T-helper 1 cell treated with Interleukin-12 subunit alpha and Interleukin-12 subunit beta and Interleukin-4 antibody, amounts not matched to agents 30 μg/mL and 1 μg/mL, for 36 hours (primary cell): Measurements from ENCODE around the gene MAEA.

ENCODE experiments used
- H3K27ac Mint-ChIP-seq: one replicate; pipeline ENCODE4 v1.8.0; 2021; ENCODE audit warnings: mild to moderate bottlenecking, mixed read lengths
- H3K27me3 Mint-ChIP-seq: one replicate; pipeline ENCODE4 v1.8.0; 2021; ENCODE audit warnings: low read depth, mixed read lengths
- H3K36me3 Mint-ChIP-seq: one replicate; pipeline ENCODE4 v1.8.0; 2021; ENCODE audit warnings: low read depth, mixed read lengths
- H3K4me1 Mint-ChIP-seq: one replicate; pipeline ENCODE4 v1.8.0; 2021; ENCODE audit warnings: low read depth, mixed read lengths
- H3K4me3 Mint-ChIP-seq: one replicate; pipeline ENCODE4 v1.8.0; 2021; ENCODE audit warnings: mild to moderate bottlenecking, moderate library complexity, mixed read lengths
- H3K9me3 Mint-ChIP-seq: one replicate; pipeline ENCODE4 v1.8.0; 2021; ENCODE audit warnings: mixed read lengths

Gene MAEA

GRCh38 chr4:1347410-1347864 is 57.7 kb downstream of the MAEA start:
- H3K36me3 Mint-ChIP-seq, result peaks cover 6% of the 10 kb centered on the region
- H3K9me3 Mint-ChIP-seq, result no peaks in the 10 kb centered on the region
- H3K4me3 Mint-ChIP-seq, result peak overlapping the region; percentile 88
- H3K27me3 Mint-ChIP-seq, result no peaks in the 10 kb centered on the region
- peaks cover 24% of the 10 kb centered on the region for H3K4me1 Mint-ChIP-seq
- H3K27ac Mint-ChIP-seq, result peak overlapping the region; percentile 93

- Mint-ChIP-seq H3K4me1 (peaks cover 24% of the 10 kb centered on the region), H3K27ac (peak overlapping the region; percentile 93), H3K4me3 (peak overlapping the region; percentile 88), H3K27me3 (no peaks in the 10 kb centered on the region), H3K36me3 (peaks cover 6% of the 10 kb centered on the region), H3K9me3 (no peaks in the 10 kb centered on the region)
Measured at GRCh38 chr4:1348014-1348513, 58.4 kb downstream of the MAEA start.

- no peaks in the 10 kb centered on the region for H3K27me3 Mint-ChIP-seq
- no peaks in the 10 kb centered on the region for H3K9me3 Mint-ChIP-seq
- H3K36me3 Mint-ChIP-seq, result peaks cover 6% of the 10 kb centered on the region
- peak overlapping the region; percentile 63 for H3K27ac Mint-ChIP-seq
- peaks cover 23% of the 10 kb centered on the region for H3K4me1 Mint-ChIP-seq
- peak overlapping the region; percentile 7 for H3K4me3 Mint-ChIP-seq
Measured at GRCh38 chr4:1348746-1349145, 59.1 kb downstream of the MAEA start.

GRCh38 chr4:1349359-1350168 is 59.9 kb downstream of the MAEA start:
- Mint-ChIP-seq H3K9me3 (no peaks in the 10 kb centered on the region), H3K4me1 (peaks cover 20% of the 10 kb centered on the region), H3K36me3 (peaks cover 6% of the 10 kb centered on the region), H3K27ac (no peak overlapping the region), H3K4me3 (peak overlapping the region; percentile 7), H3K27me3 (no peaks in the 10 kb centered on the region)

- peaks cover 6% of the 10 kb centered on the region for H3K36me3 Mint-ChIP-seq
- no peaks in the 10 kb centered on the region for H3K9me3 Mint-ChIP-seq
- no peak overlapping the region for H3K4me3 Mint-ChIP-seq
- no peaks in the 10 kb centered on the region for H3K27me3 Mint-ChIP-seq
- no peak overlapping the region for H3K27ac Mint-ChIP-seq
- H3K4me1 Mint-ChIP-seq, result peaks cover 17% of the 10 kb centered on the region
Measured at GRCh38 chr4:1350169-1350520, 60.5 kb downstream of the MAEA start.

GRCh38 chr4:1351854-1352566 is 62.3 kb downstream of the MAEA start:
- H3K4me1 Mint-ChIP-seq, result peaks cover 13% of the 10 kb centered on the region
- H3K4me3 Mint-ChIP-seq, result no peak overlapping the region
- H3K27ac Mint-ChIP-seq, result peak overlapping the region; percentile 75
- no peaks in the 10 kb centered on the region for H3K9me3 Mint-ChIP-seq
- peaks cover 7% of the 10 kb centered on the region for H3K36me3 Mint-ChIP-seq
- H3K27me3 Mint-ChIP-seq, result no peaks in the 10 kb centered on the region

- Mint-ChIP-seq H3K27me3 (no peaks in the 10 kb centered on the region), H3K36me3 (peaks cover 7% of the 10 kb centered on the region), H3K27ac (no peak overlapping the region), H3K4me3 (no peak overlapping the region), H3K9me3 (no peaks in the 10 kb centered on the region), H3K4me1 (peaks cover 13% of the 10 kb centered on the region)
Measured at GRCh38 chr4:1352567-1352900, 62.8 kb downstream of the MAEA start.

GRCh38 chr4:1353186-1354055 is 63.7 kb downstream of the MAEA start:
- no peaks in the 10 kb centered on the region for H3K27me3 Mint-ChIP-seq
- no peak overlapping the region for H3K4me3 Mint-ChIP-seq
- H3K27ac Mint-ChIP-seq, result no peak overlapping the region
- H3K9me3 Mint-ChIP-seq, result no peaks in the 10 kb centered on the region
- H3K36me3 Mint-ChIP-seq, result peaks cover 7% of the 10 kb centered on the region
- peaks cover 12% of the 10 kb centered on the region for H3K4me1 Mint-ChIP-seq

GRCh38 chr4:1354136-1354982 is 64.7 kb downstream of the MAEA start:
- Mint-ChIP-seq H3K9me3 (no peaks in the 10 kb centered on the region), H3K27ac (no peak overlapping the region), H3K4me3 (no peak overlapping the region), H3K27me3 (no peaks in the 10 kb centered on the region), H3K36me3 (peaks cover 2% of the 10 kb centered on the region), H3K4me1 (peaks cover 4% of the 10 kb centered on the region)

- Mint-ChIP-seq H3K27me3 (no peaks in the 10 kb centered on the region), H3K27ac (no peak overlapping the region), H3K4me3 (no peak overlapping the region), H3K9me3 (no peaks in the 10 kb centered on the region), H3K36me3 (peaks cover 2% of the 10 kb centered on the region), H3K4me1 (peaks cover 4% of the 10 kb centered on the region)
Measured at GRCh38 chr4:1354983-1355275, 65.2 kb downstream of the MAEA start.

- no peak overlapping the region for H3K27ac Mint-ChIP-seq
- H3K9me3 Mint-ChIP-seq, result no peaks in the 10 kb centered on the region
- peaks cover 2% of the 10 kb centered on the region for H3K36me3 Mint-ChIP-seq
- H3K4me1 Mint-ChIP-seq, result peaks cover 4% of the 10 kb centered on the region
- H3K27me3 Mint-ChIP-seq, result no peaks in the 10 kb centered on the region
- no peak overlapping the region for H3K4me3 Mint-ChIP-seq
Measured at GRCh38 chr4:1355378-1355777, 65.7 kb downstream of the MAEA start.

- peaks cover 2% of the 10 kb centered on the region for H3K36me3 Mint-ChIP-seq
- H3K9me3 Mint-ChIP-seq, result no peaks in the 10 kb centered on the region
- no peaks in the 10 kb centered on the region for H3K27me3 Mint-ChIP-seq
- peaks cover 4% of the 10 kb centered on the region for H3K4me1 Mint-ChIP-seq
- no peak overlapping the region for H3K27ac Mint-ChIP-seq
- H3K4me3 Mint-ChIP-seq, result no peak overlapping the region
Measured at GRCh38 chr4:1356181-1356998, 66.7 kb downstream of the MAEA start.
